Left ventricle myocardium inferior (tissue), 1 donor: ENCODE data around the gene LGALS1. TPM values are rescaled to one million over a fixed set of nuclear protein-coding genes. Genes with fewer than 3 reads are reported as not detected.

Experiments
- DNase-seq: peaks from one replicate; pipeline ENCODE4 v3.0.0-alpha.2; 2020
- H3K27ac ChIP-seq: fragments of 200-600 bp; replicated peaks from 2 replicates; pipeline ENCODE4 v1.8.0; 2021
- H3K27me3 ChIP-seq: fragments of 200-600 bp; 2 replicates; pipeline ENCODE4 v1.8.0; 2021; ENCODE audit warnings: low read depth
- H3K36me3 ChIP-seq: fragments of 200-600 bp; 2 replicates; pipeline ENCODE4 v1.8.0; 2021
- H3K4me1 ChIP-seq: fragments of 200-600 bp; 2 replicates; pipeline ENCODE4 v1.8.0; 2021
- H3K4me3 ChIP-seq: fragments of 200-600 bp; 2 replicates; pipeline ENCODE4 v1.8.0; 2021; ENCODE audit warnings: mild to moderate bottlenecking, moderate library complexity
- H3K9me3 ChIP-seq: fragments of 200-600 bp; replicated peaks from 2 replicates; pipeline ENCODE4 v1.8.0; 2021
- intact Hi-C: fragments of 100-400 bp; cut with micrococcal nuclease; formaldehyde crosslinking; loops from one replicate; pipeline ENCODE4 v1.11.0; 2022
- total RNA-seq: library from RNA; stranded (reverse); fragmentation: NEBNext Ultra II Directional; extraction: Animal tissue kit (Norgen Biotek cat#: 25700); gene quantifications from one replicate; pipeline ENCODE4 v1.2.1, GENCODE V29; 2021
- TF ChIP-seq, protein P1 (sequence below): fragments of 200-600 bp; IDR thresholded peaks from 2 replicates; pipeline ENCODE4 v1.8.0; 2021; ENCODE audit warnings: antibody characterized with exemption, mild to moderate bottlenecking, borderline replicate concordance
- donor health status: DM: no; HTN: yes; CAD: no; lungs with severe emphysema.

LGALS1 gene
- total RNA-seq, 1 donor from 2014 or later = 843 TPM

DNA sequence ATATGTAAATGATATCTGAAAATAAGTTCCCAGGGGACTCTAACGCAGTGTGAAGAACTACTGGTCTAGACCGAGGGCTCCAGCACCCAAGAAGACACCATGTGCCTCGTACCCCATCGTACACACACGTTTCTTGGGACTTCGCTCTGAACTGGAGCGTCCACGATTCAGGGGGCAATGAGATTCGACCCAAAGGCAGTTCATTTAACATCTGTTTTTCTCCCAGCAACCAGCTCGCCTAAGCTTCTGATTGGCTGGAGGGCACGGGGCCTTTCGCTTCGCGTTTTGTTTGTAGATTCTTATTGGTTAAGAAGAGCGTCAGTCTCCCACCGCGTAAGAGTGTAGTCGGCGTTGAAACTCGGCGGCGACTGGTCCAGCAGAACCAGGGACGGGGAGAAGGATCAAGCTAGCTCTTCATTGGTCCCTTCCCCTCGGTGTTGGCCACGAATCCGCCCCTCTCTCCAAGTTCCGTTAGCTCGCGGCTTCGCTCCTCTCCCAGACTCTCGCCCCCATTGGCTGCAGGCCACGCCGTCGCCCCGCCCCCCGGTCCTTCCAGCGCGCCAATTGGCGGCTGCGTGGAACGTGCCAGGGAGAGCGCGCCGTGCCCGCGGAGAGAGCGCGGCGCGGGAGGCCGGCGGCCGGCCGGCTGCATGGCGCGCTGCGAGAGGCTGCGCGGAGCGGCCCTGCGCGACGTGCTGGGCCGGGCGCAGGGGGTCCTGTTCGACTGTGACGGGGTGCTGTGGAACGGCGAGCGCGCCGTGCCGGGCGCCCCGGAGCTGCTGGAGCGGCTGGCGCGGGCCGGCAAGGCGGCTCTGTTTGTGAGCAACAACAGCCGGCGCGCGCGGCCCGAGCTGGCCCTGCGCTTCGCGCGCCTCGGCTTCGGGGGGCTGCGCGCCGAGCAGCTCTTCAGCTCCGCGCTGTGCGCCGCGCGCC, 17.0 kb upstream of the LGALS1 start, which contains the start of gene PDXP:
Gene PDXP (plus strand): TSS at position 591 of the 933 bp plus-strand sequence. CDS start 60 bp downstream, at position 651.
- Histone ChIP-seq H3K9me3 (no peaks in the 10 kb centered on the region), H3K27ac (peak within 1 kb of the TSS; percentile 86), H3K4me3 (peak within 1 kb of the TSS; percentile 74), H3K4me1 (peaks cover 45% of the 10 kb centered on the region), H3K36me3 (no peaks in the 10 kb centered on the region), H3K27me3 (no peaks in the 10 kb centered on the region)
- TF ChIP-seq, protein P1, sequence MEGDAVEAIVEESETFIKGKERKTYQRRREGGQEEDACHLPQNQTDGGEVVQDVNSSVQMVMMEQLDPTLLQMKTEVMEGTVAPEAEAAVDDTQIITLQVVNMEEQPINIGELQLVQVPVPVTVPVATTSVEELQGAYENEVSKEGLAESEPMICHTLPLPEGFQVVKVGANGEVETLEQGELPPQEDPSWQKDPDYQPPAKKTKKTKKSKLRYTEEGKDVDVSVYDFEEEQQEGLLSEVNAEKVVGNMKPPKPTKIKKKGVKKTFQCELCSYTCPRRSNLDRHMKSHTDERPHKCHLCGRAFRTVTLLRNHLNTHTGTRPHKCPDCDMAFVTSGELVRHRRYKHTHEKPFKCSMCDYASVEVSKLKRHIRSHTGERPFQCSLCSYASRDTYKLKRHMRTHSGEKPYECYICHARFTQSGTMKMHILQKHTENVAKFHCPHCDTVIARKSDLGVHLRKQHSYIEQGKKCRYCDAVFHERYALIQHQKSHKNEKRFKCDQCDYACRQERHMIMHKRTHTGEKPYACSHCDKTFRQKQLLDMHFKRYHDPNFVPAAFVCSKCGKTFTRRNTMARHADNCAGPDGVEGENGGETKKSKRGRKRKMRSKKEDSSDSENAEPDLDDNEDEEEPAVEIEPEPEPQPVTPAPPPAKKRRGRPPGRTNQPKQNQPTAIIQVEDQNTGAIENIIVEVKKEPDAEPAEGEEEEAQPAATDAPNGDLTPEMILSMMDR = no peak
- peak; percentile 99 for DNase-seq
- intact Hi-C loops = no loop called here

DNA sequence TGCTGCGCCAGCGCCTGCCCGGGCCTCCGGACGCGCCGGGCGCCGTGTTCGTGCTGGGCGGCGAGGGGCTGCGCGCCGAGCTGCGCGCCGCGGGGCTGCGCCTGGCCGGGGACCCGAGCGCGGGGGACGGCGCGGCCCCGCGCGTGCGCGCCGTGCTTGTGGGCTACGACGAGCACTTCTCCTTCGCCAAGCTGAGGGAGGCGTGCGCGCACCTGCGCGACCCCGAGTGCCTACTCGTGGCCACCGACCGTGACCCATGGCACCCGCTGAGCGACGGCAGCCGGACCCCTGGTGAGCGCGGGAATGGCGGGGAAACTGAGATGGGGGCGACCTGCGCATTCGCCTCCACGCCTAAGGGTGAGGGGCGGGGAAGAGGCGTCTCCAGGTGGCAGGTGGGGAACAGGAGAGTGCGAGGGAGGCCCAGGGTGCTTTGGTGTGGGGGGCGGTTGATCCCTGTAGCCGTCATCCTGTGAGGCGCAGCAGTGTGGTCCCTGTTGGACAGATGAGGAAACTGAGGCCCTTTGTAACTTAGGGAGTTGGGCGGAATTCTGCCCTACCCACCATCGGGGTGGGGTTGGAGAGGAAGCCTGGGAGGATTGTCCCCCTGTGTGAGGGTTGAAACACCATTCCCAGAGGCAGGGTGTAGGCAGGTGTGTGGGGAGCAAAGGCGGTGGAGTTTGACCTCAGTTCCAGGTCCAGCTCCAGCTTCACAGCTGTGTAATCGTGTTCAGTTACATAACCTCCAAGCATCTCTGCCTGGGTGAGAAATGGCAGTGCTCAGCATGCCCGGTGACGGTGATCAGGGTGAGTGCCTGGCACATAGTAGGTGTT, 16.2 kb upstream of the LGALS1 start:
- Histone ChIP-seq H3K9me3 (no peaks in the 10 kb centered on the region), H3K4me3 (peak overlapping the region; percentile 74), H3K27me3 (no peaks in the 10 kb centered on the region), H3K4me1 (peaks cover 45% of the 10 kb centered on the region), H3K27ac (peak overlapping the region; percentile 86), H3K36me3 (no peaks in the 10 kb centered on the region)
- no peak for DNase-seq
- intact Hi-C loops = no loop called here
- TF ChIP-seq, protein P1 = no peak

DNA sequence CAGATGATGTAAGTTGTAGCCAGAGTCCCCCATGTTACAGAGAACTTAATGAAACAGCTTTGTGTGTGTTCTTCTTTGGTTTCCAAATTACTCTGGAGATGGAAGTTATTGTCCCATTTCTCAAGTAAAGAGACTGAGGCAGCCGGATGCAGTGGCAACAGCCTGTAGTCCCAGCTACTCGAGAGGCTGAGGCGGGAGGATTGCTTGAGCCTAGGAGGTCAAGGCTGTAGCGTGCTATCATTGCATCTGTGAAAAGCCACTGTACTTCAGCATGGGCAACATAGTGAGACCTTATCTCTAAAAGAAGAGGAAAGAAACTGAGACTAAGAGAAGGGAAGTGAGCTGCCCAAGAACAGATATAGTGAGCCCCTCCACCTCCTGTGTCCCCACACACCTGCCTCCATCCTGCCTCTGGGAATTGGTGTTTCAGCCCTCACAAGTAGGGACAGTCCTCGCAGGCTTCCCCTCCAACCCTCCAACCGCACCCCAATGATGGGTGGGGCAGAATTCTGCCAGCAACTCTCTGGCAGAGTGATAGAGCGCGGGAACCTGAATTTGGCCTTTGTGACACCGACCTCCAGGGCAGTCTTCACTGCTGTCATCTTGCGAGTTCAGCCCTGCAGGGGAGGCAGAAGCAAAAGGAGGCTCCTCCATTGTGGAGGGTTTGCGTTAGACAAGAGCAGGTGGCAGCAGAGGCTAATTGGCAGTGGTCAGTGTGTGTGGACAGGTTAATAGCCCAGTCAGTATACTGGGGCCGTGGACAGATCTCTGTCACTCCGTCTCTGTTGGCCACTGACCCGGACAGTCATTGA, 15.3 kb upstream of the LGALS1 start:
- Histone ChIP-seq H3K36me3 (peaks cover under 1% of the 10 kb centered on the region), H3K4me3 (peak overlapping the region; percentile 74), H3K9me3 (no peaks in the 10 kb centered on the region), H3K4me1 (peaks cover 50% of the 10 kb centered on the region), H3K27ac (peak overlapping the region; percentile 86), H3K27me3 (no peaks in the 10 kb centered on the region)
- TF ChIP-seq, protein P1 = no peak
- intact Hi-C loops = no loop called here
- DNase-seq = no peak

DNA sequence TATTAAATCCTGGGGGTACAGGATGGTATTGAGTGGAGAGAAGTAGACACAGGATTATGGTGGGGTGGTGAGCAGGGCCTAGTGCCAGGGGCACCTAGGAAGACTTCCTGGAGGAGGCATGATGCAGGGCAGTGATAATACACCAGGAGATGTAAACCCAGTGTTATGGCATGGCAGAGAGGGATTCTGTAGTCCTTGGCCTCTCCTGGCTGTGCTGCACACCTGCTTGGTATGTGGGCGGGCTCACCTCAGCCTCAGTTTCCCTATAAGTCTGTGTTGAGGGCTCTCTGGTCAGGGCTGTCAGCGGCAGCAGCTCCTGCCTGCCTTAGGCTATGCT, 14.8 kb upstream of the LGALS1 start:
- H3K4me1 ChIP-seq = peaks cover 55% of the 10 kb centered on the region
- intact Hi-C loops = no loop called here
- H3K27ac ChIP-seq = peak overlapping the region; percentile 79
- DNase-seq = no peak
- TF ChIP-seq, protein P1 = no peak
- H3K27me3 ChIP-seq = no peaks in the 10 kb centered on the region
- H3K36me3 ChIP-seq = peaks cover 6% of the 10 kb centered on the region
- H3K4me3 ChIP-seq = peak overlapping the region; percentile 6
- H3K9me3 ChIP-seq = no peaks in the 10 kb centered on the region
